HEK293 (cell line): ENCODE data around the gene DAZAP1.
A peak's percentile ranks its signal among the peaks of the same experiment; 100 is the strongest.

Experiments
- CTCF ChIA-PET: fragments of 350-600 bp; formaldehyde crosslinking; extraction: SDS; loops from one replicate; lab custom pipeline; 2021; ENCODE audit warnings: antibody characterized with exemption; lab: Yijun Ruan, JAX
- POLR2A ChIA-PET: fragments of 300-600 bp; formaldehyde crosslinking; extraction: SDS; loops from one replicate; lab custom pipeline; 2020; ENCODE audit warnings: antibody characterized with exemption, inconsistent platforms; lab: Yijun Ruan, JAX
- H3K27ac ChIP-seq: fragments of 200-500 bp; sonication (Bioruptor generic); 2 replicates; pipeline ENCODE4 v1.5.1; 2014; ENCODE audit warnings: low read depth, low read length, control low read depth, inconsistent platforms; ENCODE audit errors: extremely low read depth
- H3K36me3 ChIP-seq, 2 experiments: fragments of 200-500 bp in 1 of 2; sonication (Bioruptor generic) in 1 of 2; 1 replicate in 1 of 2; 2 replicates in 1 of 2; pipeline ENCODE4 v1.5.1; 2014 to 2017; ENCODE audit warnings: inconsistent platforms in 2 of 2, low read length in 2 of 2; ENCODE audit not compliant: control insufficient read depth in 2 of 2, insufficient read depth in 1 of 2
- H3K4me1 ChIP-seq: fragments of 200-500 bp; sonication (Bioruptor generic); 2 replicates; pipeline ENCODE4 v1.5.1; 2014; ENCODE audit warnings: mild to moderate bottlenecking, low read length, inconsistent platforms; ENCODE audit not compliant: control insufficient read depth, insufficient read depth
- H3K4me3 ChIP-seq: 2 replicates; pipeline ENCODE4 v1.5.1; 2011; ENCODE audit warnings: low read depth, mild to moderate bottlenecking, control low read depth, low read length, moderate library complexity
- H3K9me3 ChIP-seq: fragments of 200-500 bp; sonication (Bioruptor generic); 2 replicates; pipeline ENCODE4 v1.5.1; 2014; ENCODE audit warnings: low read depth, low read length, inconsistent platforms; ENCODE audit not compliant: control insufficient read depth, insufficient read depth
- KLF7 ChIP-seq: fragments of 450-650 bp; formaldehyde crosslinking; IDR thresholded peaks from 2 replicates; pipeline ENCODE4 v1.5.1; 2016; ENCODE audit warnings: missing biosample characterization, missing genetic modification characterization, borderline replicate concordance
- MZF1 ChIP-seq: fragments of 450-650 bp; formaldehyde crosslinking; IDR thresholded peaks from 2 replicates; pipeline ENCODE4 v1.5.1; 2017; ENCODE audit warnings: missing biosample characterization, missing genetic modification characterization, borderline replicate concordance
- OVOL3 ChIP-seq: fragments of 450-650 bp; formaldehyde crosslinking; IDR thresholded peaks from 2 replicates; pipeline ENCODE4 v1.5.1; 2016; ENCODE audit warnings: missing biosample characterization, missing genetic modification characterization
- ZBTB1 ChIP-seq: fragments of 450-650 bp; formaldehyde crosslinking; IDR thresholded peaks from 2 replicates; pipeline ENCODE4 v1.5.1; 2016; ENCODE audit warnings: missing biosample characterization, missing genetic modification characterization
- ZBTB48 ChIP-seq: fragments of 450-650 bp; formaldehyde crosslinking; IDR thresholded peaks from 2 replicates; pipeline ENCODE4 v1.5.1; 2016; ENCODE audit warnings: missing biosample characterization, missing genetic modification characterization
- ZFHX2 ChIP-seq: fragments of 450-650 bp; formaldehyde crosslinking; conservative IDR thresholded peaks from 2 replicates; pipeline ENCODE4 v1.5.1; 2016; ENCODE audit warnings: missing biosample characterization, missing genetic modification characterization
- ZNF121 ChIP-seq: fragments of 450-650 bp; formaldehyde crosslinking; IDR thresholded peaks from 2 replicates; pipeline ENCODE4 v1.5.1; 2016; ENCODE audit warnings: missing biosample characterization, missing genetic modification characterization
- ZNF248 ChIP-seq: fragments of 450-650 bp; formaldehyde crosslinking; IDR thresholded peaks from 2 replicates; pipeline ENCODE4 v1.5.1; 2017; ENCODE audit warnings: missing biosample characterization, missing genetic modification characterization
- ZNF302 ChIP-seq: fragments of 450-650 bp; formaldehyde crosslinking; IDR thresholded peaks from 2 replicates; pipeline ENCODE4 v1.5.1; 2016; ENCODE audit warnings: missing biosample characterization, missing genetic modification characterization, low read depth
- ZNF404 ChIP-seq: fragments of 450-650 bp; formaldehyde crosslinking; IDR thresholded peaks from 2 replicates; pipeline ENCODE4 v1.5.1; 2017; ENCODE audit warnings: missing biosample characterization, missing genetic modification characterization
- ZNF600 ChIP-seq: fragments of 450-650 bp; formaldehyde crosslinking; IDR thresholded peaks from 2 replicates; pipeline ENCODE4 v1.5.1; 2016; ENCODE audit warnings: missing biosample characterization, missing genetic modification characterization
- ZNF677 ChIP-seq: fragments of 450-650 bp; IDR thresholded peaks from 2 replicates; pipeline ENCODE4 v1.5.0; 2018; ENCODE audit warnings: missing biosample characterization, mild to moderate bottlenecking, missing genetic modification characterization, moderate library complexity
- ZNF792 ChIP-seq: fragments of 450-650 bp; formaldehyde crosslinking; IDR thresholded peaks from 2 replicates; pipeline ENCODE4 v1.5.1; 2016; ENCODE audit warnings: missing biosample characterization, missing genetic modification characterization
- ZSCAN16 ChIP-seq: fragments of 450-650 bp; formaldehyde crosslinking; IDR thresholded peaks from 2 replicates; pipeline ENCODE4 v1.5.1; 2016; ENCODE audit warnings: missing biosample characterization, missing genetic modification characterization
- TF ChIP-seq, protein P1 (sequence below): fragments of 450-650 bp; formaldehyde crosslinking; IDR thresholded peaks from 2 replicates; pipeline ENCODE4 v1.5.1; 2016; ENCODE audit warnings: missing biosample characterization, missing genetic modification characterization
- TF ChIP-seq, protein P2 (sequence below): fragments of 450-650 bp; formaldehyde crosslinking; IDR thresholded peaks from 2 replicates; pipeline ENCODE4 v1.5.1; 2017; ENCODE audit warnings: missing biosample characterization, missing genetic modification characterization
- TF ChIP-seq, protein P3 (sequence below): fragments of 450-650 bp; formaldehyde crosslinking; IDR thresholded peaks from 2 replicates; pipeline ENCODE4 v1.5.1; 2016; ENCODE audit warnings: missing biosample characterization, missing genetic modification characterization
- TF ChIP-seq, protein P4 (sequence below): fragments of 450-650 bp; formaldehyde crosslinking; IDR thresholded peaks from 2 replicates; pipeline ENCODE4 v1.5.1; 2016; ENCODE audit warnings: missing biosample characterization, missing genetic modification characterization
- TF ChIP-seq, protein P5 (sequence below): fragments of 450-650 bp; formaldehyde crosslinking; IDR thresholded peaks from 2 replicates; pipeline ENCODE4; 2016; ENCODE audit warnings: missing biosample characterization, missing genetic modification characterization

The DAZAP1 gene

DNA sequence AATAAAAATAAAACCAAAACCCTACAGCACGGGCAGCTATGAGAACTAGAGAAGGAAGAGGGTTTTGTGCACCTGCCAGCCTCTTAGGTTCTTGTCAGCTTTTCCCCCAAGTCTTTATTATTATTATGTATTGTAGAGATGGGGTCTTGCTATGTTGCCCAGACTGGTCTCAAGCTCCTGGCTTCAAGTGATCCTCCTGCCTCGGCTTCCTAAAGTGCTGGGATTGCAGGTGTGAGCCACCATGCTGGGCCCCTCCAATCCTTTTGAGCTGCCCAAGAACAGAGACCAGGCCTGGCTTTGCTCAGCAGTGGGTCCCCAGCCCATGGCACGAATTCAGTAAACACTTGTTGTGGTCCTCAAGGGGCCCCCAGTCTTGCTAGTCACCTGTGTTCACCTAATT lies 25.1 kb upstream of the DAZAP1 start:
- ChIA-PET CTCF (interaction anchor here (0.7 to 2.1 kb wide), 5 partner anchors 13 to 104 kb away, joined by 3 to 13 read pairs (median 5); no protein-coding TSS in a partner anchor), POLR2A (interaction anchor here (0.6 to 2.2 kb wide), 8 partner anchors 15 to 113 kb away, joined by 3 to 9 read pairs (median 4); partner anchors contain the start of gene CIRBP)
- H3K4me3 ChIP-seq, result no peak overlapping the region
- no peak overlapping the region for H3K27ac ChIP-seq
- TF ChIP-seq ZNF677 (tag by site-specific recombination), result no peak
- peak; percentile 84 for TF ChIP-seq ZNF121
- TF ChIP-seq ZSCAN16 (tag by site-specific recombination), result no peak
- 0 out of 2 replicates have a peak, but pooled peaks cover 3% of the 10 kb centered on the region for H3K4me1 ChIP-seq
- H3K36me3 ChIP-seq, result peaks cover 0 to 16% of the 10 kb centered on the region in 2 experiments; a peak in 1 of 3 replicates
- no peaks in the 10 kb centered on the region for H3K9me3 ChIP-seq

DNA sequence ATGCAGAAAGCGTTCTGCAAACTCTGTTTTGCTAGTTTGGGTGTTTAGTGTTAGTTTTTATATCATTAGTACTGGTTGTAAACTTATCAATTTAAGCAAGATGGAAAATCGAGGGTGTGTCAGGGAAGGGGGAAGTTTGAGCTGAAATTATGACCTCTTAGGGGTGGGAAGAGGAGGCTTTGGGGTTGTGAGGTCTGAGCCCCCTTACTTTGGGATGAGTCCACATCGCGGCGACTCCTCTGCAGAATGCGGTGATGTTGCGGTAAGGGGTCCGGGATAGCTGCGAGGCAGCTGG lies 24.4 kb upstream of the DAZAP1 start:
- Histone ChIP-seq H3K4me3 (no peak overlapping the region), H3K4me1 (0 out of 2 replicates have a peak, but pooled peaks cover 3% of the 10 kb centered on the region), H3K9me3 (no peaks in the 10 kb centered on the region), H3K36me3 (peaks cover 0 to 11% of the 10 kb centered on the region in 2 experiments; a peak in 1 of 3 replicates), H3K27ac (no peak overlapping the region)
- TF ChIP-seq ZNF600 (tag by site-specific recombination) (peak; percentile 75; the same call in 1 of the 2 replicates), ZBTB1 (0 out of 2 replicates have a peak, but pooled peaks have one; percentile 13), ZBTB48 (peak; percentile 93), ZNF248 (tag by site-specific recombination) (no peak)
- TF ChIP-seq, protein P1, sequence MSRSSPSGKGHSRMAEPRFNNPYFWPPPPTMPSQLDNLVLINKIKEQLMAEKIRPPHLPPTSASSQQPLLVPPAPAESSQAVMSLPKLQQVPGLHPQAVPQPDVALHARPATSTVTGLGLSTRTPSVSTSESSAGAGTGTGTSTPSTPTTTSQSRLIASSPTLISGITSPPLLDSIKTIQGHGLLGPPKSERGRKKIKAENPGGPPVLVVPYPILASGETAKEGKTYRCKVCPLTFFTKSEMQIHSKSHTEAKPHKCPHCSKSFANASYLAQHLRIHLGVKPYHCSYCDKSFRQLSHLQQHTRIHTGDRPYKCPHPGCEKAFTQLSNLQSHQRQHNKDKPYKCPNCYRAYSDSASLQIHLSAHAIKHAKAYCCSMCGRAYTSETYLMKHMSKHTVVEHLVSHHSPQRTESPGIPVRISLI (tag by site-specific recombination), result no peak
- ChIA-PET CTCF (interaction anchor here (0.6 to 2.1 kb wide), 7 partner anchors 10 to 117 kb away, joined by 3 to 13 read pairs (median 4); no protein-coding TSS in a partner anchor), POLR2A (interaction anchor here (0.6 to 1.5 kb wide), 12 partner anchors 15 to 481 kb away, joined by 3 to 6 read pairs (median 4); partner anchors contain the start of genes CIRBP and FAM174C)

DNA sequence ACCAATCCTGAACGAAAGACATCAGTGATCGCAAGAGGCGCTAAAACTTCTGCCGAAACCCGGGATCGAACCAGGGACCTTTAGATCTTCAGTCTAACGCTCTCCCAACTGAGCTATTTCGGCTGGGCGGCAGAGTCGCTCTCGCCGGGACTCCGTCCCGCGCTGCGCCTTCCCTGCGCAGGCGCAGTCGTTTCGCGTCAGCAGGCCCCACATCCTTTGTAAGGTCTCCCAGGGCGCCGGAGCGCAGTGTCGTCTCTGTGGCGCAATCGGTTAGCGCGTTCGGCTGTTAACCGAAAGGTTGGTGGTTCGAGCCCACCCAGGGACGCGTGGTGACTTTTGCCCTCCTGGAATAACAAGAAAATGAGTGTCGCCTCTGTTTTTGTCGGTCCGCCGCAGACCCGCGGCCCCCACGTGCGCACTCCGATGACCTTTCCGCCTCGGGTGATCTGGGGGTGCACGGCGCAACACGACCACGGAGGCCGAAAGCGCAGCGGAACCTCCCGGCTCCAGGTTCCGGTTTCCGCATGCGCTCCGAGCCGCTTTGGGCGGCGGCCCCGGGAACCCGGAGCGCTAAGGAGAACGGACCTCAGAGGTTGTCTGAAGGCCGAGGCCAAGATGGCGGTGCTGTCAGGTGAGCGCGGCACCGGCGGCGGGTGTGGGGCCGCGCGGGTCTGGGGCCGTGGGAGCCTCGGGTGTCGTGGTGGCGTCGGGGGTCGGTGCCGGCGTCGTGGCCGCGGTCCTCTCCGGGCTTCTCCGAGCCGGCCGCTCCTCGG lies 23.9 kb upstream of the DAZAP1 start, which contains the start of gene NDUFS7:
Gene NDUFS7 (plus strand): TSS at position 596 of the 773 bp plus-strand sequence. CDS start 20 bp downstream, at position 616.
- CTCF ChIA-PET, result interaction anchor here (0.6 to 2.1 kb wide), 7 partner anchors 11 to 970 kb away, joined by 3 to 13 read pairs (median 3); no protein-coding TSS in a partner anchor
- POLR2A ChIA-PET, result interaction anchor here (0.6 to 1.5 kb wide), 9 partner anchors 14 to 481 kb away, joined by 3 to 6 read pairs (median 4); partner anchors contain the start of genes CIRBP and FAM174C
- TF ChIP-seq, protein P2, sequence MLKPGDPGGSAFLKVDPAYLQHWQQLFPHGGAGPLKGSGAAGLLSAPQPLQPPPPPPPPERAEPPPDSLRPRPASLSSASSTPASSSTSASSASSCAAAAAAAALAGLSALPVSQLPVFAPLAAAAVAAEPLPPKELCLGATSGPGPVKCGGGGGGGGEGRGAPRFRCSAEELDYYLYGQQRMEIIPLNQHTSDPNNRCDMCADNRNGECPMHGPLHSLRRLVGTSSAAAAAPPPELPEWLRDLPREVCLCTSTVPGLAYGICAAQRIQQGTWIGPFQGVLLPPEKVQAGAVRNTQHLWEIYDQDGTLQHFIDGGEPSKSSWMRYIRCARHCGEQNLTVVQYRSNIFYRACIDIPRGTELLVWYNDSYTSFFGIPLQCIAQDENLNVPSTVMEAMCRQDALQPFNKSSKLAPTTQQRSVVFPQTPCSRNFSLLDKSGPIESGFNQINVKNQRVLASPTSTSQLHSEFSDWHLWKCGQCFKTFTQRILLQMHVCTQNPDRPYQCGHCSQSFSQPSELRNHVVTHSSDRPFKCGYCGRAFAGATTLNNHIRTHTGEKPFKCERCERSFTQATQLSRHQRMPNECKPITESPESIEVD, result peak; percentile 75
- TF ChIP-seq OVOL3 (tag by site-specific recombination) (peak; percentile 96), ZNF404 (peak; percentile 66; the same call in 1 of the 2 replicates), KLF7 (peak; percentile 97), ZNF302 (tag by site-specific recombination) (peak; percentile 89), ZBTB1 (peak; percentile 95), ZNF792 (tag by site-specific recombination) (peak; percentile 86; the same call in 1 of the 2 replicates), MZF1 (tag by site-specific recombination) (peak; percentile 71; the same call in 1 of the 2 replicates), ZFHX2 (tag by site-specific recombination) (peak; percentile 75)
- TF ChIP-seq, protein P3, sequence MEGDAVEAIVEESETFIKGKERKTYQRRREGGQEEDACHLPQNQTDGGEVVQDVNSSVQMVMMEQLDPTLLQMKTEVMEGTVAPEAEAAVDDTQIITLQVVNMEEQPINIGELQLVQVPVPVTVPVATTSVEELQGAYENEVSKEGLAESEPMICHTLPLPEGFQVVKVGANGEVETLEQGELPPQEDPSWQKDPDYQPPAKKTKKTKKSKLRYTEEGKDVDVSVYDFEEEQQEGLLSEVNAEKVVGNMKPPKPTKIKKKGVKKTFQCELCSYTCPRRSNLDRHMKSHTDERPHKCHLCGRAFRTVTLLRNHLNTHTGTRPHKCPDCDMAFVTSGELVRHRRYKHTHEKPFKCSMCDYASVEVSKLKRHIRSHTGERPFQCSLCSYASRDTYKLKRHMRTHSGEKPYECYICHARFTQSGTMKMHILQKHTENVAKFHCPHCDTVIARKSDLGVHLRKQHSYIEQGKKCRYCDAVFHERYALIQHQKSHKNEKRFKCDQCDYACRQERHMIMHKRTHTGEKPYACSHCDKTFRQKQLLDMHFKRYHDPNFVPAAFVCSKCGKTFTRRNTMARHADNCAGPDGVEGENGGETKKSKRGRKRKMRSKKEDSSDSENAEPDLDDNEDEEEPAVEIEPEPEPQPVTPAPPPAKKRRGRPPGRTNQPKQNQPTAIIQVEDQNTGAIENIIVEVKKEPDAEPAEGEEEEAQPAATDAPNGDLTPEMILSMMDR (tag by site-specific recombination), result peak; percentile 54
- TF ChIP-seq, protein P4, sequence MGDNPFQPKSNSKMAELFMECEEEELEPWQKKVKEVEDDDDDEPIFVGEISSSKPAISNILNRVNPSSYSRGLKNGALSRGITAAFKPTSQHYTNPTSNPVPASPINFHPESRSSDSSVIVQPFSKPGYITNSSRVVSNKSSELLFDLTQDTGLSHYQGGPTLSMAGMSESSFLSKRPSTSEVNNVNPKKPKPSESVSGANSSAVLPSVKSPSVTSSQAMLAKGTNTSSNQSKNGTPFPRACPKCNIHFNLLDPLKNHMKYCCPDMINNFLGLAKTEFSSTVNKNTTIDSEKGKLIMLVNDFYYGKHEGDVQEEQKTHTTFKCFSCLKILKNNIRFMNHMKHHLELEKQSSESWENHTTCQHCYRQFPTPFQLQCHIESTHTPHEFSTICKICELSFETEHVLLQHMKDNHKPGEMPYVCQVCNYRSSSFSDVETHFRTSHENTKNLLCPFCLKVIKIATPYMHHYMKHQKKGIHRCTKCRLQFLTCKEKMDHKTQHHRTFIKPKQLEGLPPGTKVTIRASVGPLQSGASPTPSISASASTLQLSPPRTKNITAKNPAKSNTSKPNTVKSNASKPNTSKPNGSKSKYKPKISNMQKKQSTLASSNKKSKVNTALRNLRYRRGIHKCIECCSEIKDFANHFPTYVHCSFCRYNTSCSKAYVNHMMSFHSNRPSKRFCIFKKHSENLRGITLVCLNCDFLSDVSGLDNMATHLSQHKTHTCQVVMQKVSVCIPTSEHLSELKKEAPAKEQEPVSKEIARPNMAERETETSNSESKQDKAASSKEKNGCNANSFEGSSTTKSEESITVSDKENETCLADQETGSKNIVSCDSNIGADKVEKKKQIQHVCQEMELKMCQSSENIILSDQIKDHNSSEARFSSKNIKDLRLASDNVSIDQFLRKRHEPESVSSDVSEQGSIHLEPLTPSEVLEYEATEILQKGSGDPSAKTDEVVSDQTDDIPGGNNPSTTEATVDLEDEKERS (tag by site-specific recombination), result peak; percentile 94
- TF ChIP-seq, protein P5, sequence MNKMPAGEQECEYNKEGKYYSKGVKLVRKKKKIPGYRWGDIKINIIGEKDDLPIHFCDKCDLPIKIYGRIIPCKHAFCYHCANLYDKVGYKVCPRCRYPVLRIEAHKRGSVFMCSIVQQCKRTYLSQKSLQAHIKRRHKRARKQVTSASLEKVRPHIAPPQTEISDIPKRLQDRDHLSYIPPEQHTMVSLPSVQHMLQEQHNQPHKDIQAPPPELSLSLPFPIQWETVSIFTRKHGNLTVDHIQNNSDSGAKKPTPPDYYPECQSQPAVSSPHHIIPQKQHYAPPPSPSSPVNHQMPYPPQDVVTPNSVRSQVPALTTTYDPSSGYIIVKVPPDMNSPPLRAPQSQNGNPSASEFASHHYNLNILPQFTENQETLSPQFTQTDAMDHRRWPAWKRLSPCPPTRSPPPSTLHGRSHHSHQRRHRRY (tag by site-specific recombination), result peak; percentile 97

More for the DNA sequence above, 23.9 kb upstream of the DAZAP1 start, which contains the start of gene NDUFS7:
- Histone ChIP-seq H3K27ac (peak within 1 kb of the TSS; percentile 62), H3K4me1 (0 out of 2 replicates have a peak, but pooled peaks cover 3% of the 10 kb centered on the region), H3K9me3 (no peaks in the 10 kb centered on the region), H3K36me3 (peaks cover 0 to 17% of the 10 kb centered on the region in 2 experiments; a peak in 1 of 3 replicates), H3K4me3 (peak within 1 kb of the TSS; percentile 83)
